ENCODE measurements around the gene EDDM13. TPM values are rescaled to one million over a fixed set of nuclear protein-coding genes. Genes with fewer than 3 reads are reported as not detected.

Gene EDDM13
- total and polyA plus RNA-seq, 2 of the 8 experiments (the other 6 are each of a cell fraction or from before 2014, with no cell fraction given) = not detected

- 78% methylated on average over 3 of the region's 3 CpGs; no CpG with 5 or more reads in 1 of the 2 experiments for WGBS, 2 experiments (ENCODE audit: extremely low coverage in 1 of 2, insufficient coverage in 1 of 2, insufficient read length in 1 of 2, insufficient replicate concordance in 2 of 2, low coverage in 1 of 2, low lambda C conversion rate in 2 of 2, missing lambda C conversion rate in 1 of 2)
- no peak overlapping the region for H2BK15ac ChIP-seq (ENCODE audit: low read length)
- no peak overlapping the region for H2BK12ac ChIP-seq (ENCODE audit: low read depth, low read length)
- CTCF ChIA-PET (ENCODE audit: partially characterized antibody) = interaction anchor here (0.7 to 3.2 kb wide), 6 partner anchors 10 to 116 kb away, joined by 3 to 9 read pairs (median 6); no protein-coding TSS in a partner anchor
- no peak overlapping the region for H3K23ac ChIP-seq (ENCODE audit: insufficient read length)
- no peaks in the 10 kb centered on the region for H3K79me2 ChIP-seq (ENCODE audit: control insufficient read depth in 1 of 2, insufficient read depth in 2 of 2, low read length in 2 of 2)
- H3K4me2 ChIP-seq (ENCODE audit: insufficient read depth in 1 of 2, low read depth in 2 of 2, low read length in 2 of 2) = no peak overlapping the region
- no peaks in the 10 kb centered on the region for H3K9me3 ChIP-seq (ENCODE audit: insufficient read depth in 2 of 2, low read depth in 1 of 2, low read length in 1 of 2)
- H3K27me3 ChIP-seq (replicated peaks in 1 of 4; ENCODE audit: control insufficient read depth in 3 of 4, extremely low read depth in 1 of 4, insufficient read depth in 3 of 4, low read length in 3 of 4) = no peaks in the 10 kb centered on the region
- H3K36me3 ChIP-seq (ENCODE audit: control insufficient read depth in 2 of 4, insufficient read depth in 4 of 4, low read length in 3 of 4) = no peaks in the 10 kb centered on the region
- H2AFZ ChIP-seq (ENCODE audit: low read length) = no peak overlapping the region
- no peak overlapping the region for H3K14ac ChIP-seq (ENCODE audit: insufficient read length)
- H2BK120ac ChIP-seq (replicated peaks; ENCODE audit: low read depth, low read length) = no peak overlapping the region
- H3K56ac ChIP-seq (replicated peaks; ENCODE audit: insufficient read length, low read depth, low read length) = no peak overlapping the region
- H3K27ac ChIP-seq (ENCODE audit: low read depth, low read length) = no peak overlapping the region
- no peak overlapping the region for H4K91ac ChIP-seq (replicated peaks; ENCODE audit: insufficient read length, low read length)
- H3K18ac ChIP-seq (ENCODE audit: extremely low read depth, low read length) = no peak overlapping the region
- H3K4me1 ChIP-seq (replicated peaks in 1 of 4; ENCODE audit: control insufficient read depth in 3 of 4, insufficient read depth in 4 of 4, low read length in 3 of 4) = no peaks in the 10 kb centered on the region
- POLR2A ChIA-PET (ENCODE audit: partially characterized antibody) = interaction anchor here (1.3 kb wide), 1 partner anchor 12 kb away, joined by 3 read pairs; no protein-coding TSS in a partner anchor
- H3K4me3 ChIP-seq (ENCODE audit: extremely low read depth in 1 of 4, insufficient read depth in 2 of 4, low read depth in 3 of 4, low read length in 4 of 4) = no peak overlapping the region
- H4K5ac ChIP-seq (ENCODE audit: insufficient read length, low read depth, low read length) = no peak overlapping the region
- no peaks in the 10 kb centered on the region for H3K23me2 ChIP-seq (ENCODE audit: low read depth, low read length)
- no peak overlapping the region for H2AK5ac ChIP-seq (ENCODE audit: low read depth, low read length)
- H3K79me1 ChIP-seq (ENCODE audit: low read depth, low read length) = no peaks in the 10 kb centered on the region
- no peak overlapping the region for H3K4ac ChIP-seq (replicated peaks; ENCODE audit: insufficient read length, low read depth, low read length)
- H4K20me1 ChIP-seq (replicated peaks in 1 of 2; ENCODE audit: control insufficient read depth in 1 of 2, insufficient read depth in 2 of 2, low read length in 2 of 2) = no peaks in the 10 kb centered on the region
- no peak overlapping the region for H2BK20ac ChIP-seq (ENCODE audit: low read length)
- DNase-seq (ENCODE audit: low read depth in 1 of 2, low spot score in 2 of 2) (no peak), FAIRE-seq (no peak)
- H2BK5ac ChIP-seq (ENCODE audit: low read depth, low read length) = no peak overlapping the region
- no peak overlapping the region for H3K9ac ChIP-seq (replicated peaks in 1 of 4; ENCODE audit: extremely low read depth in 1 of 4, low read depth in 3 of 4, low read length in 3 of 4)
- TF ChIP-seq SP1 (IDR thresholded peaks at IDR 0.05; ENCODE audit: low read depth, low read length) (no peak), BRCA1 (IDR thresholded peaks at IDR 0.05; ENCODE audit: low read depth, low read length) (no peak), FOSL1 (IDR thresholded peaks at IDR 0.05; ENCODE audit: insufficient read depth, low read depth, low read length) (no peak), RBBP5 (IDR thresholded peaks at IDR 0.05; ENCODE audit: borderline replicate concordance, low read depth, low read length) (no peak)
- H4K8ac ChIP-seq (ENCODE audit: extremely low read depth, insufficient read depth, low read length) = no peak overlapping the region
These were observed 1.9 kb upstream of the EDDM13 start for GRCh38 chr19:56270676-56271075.
